Measurements from ENCODE around the gene WDFY1.

The WDFY1 gene

GRCh38 chr2:223930103-223930976 lies 14.8 kb downstream of the WDFY1 start:
- peak; percentile 81 for DNase-seq

DNA sequence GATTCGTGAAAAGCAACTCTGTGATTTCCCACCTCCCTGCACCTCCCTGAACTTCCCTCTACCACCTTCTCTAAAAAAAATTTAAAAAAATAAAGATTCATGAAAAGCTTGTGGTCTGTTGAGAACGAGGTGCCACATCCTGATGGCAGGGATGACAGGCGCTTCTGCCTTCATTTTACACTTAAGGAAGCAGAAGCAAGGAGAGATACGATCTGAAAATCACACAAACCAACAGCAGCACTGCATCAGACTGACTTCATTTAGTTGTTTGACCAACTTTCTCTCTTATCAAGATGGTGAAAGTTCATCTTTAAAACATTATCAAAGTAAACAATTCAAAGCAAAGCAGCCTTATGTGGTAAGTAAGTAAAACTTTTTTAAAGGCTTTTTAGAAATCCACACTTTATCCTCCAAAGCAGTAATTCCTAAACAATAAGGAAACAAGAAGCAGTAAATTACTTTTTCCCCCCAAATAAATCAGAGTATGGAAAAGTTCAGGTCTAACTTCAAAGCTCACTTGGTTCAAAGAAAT lies 15.5 kb downstream of the WDFY1 start:
- peak; percentile 70 for DNase-seq

GRCh38 chr2:223928113-223929006 lies 16.8 kb downstream of the WDFY1 start:
- DNase-seq, result no peak

- DNase-seq, result no peak
These were observed 20.0 kb downstream of the WDFY1 start for GRCh38 chr2:223925106-223925505.

GRCh38 chr2:223923976-223924375 lies 21.2 kb downstream of the WDFY1 start:
- no peak for DNase-seq

DNA sequence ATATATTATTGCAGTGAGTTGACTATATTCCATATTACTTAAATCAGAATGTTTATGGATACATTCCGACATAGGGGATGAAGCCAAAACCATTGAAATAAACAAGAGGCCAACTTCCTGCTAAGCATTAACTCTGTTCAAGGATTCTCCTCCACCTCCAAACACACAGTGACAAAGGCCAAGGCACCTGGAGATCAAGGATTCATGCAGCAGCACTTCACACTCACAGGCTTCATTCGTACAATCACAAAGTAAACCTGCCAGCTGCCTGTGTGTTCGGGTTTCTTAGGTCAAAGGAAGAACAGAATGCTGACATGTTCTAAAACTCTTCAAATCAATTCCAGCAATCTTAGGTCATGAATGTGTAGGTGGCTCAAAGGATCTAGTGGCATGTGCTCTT lies 22.8 kb downstream of the WDFY1 start:
- no peak for DNase-seq

DNA sequence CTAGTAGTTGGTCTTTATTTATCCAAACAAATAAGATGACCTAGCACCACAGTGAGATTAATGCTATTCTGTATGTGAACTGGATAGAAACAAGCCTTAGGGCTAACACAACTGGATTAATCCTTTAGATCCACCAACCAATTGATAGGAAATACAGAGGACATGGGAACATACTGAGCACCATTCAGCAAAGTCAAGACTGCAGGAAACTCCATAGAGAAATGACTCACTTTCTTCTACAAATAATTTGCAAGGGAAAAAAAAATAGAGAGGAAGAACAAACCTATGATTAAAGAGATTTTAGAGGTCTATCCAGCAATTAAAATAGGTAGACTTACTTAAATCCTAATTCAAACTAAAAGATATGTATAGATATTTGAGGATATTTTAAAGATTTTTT lies 23.9 kb downstream of the WDFY1 start:
- no peak for DNase-seq

DNA sequence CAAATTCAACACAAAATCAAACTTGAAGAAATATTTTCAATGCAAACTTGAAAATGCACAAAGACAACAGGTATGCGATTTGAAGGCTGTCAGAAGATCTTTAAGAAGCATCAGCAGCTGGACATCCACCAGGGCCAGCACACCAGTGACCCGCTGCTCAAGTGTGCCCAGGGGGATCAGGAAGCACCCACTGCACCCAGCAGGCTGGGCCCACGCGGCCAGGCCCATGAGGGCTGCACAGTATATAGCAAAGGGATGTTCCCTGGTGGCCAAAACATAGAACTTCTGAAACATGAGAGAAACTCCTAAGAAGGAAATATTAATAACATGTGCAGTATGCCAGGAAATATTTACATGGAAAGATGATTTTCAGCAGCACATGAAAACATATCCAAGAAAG lies 25.0 kb downstream of the WDFY1 start:
- DNase-seq, result no peak

DNA sequence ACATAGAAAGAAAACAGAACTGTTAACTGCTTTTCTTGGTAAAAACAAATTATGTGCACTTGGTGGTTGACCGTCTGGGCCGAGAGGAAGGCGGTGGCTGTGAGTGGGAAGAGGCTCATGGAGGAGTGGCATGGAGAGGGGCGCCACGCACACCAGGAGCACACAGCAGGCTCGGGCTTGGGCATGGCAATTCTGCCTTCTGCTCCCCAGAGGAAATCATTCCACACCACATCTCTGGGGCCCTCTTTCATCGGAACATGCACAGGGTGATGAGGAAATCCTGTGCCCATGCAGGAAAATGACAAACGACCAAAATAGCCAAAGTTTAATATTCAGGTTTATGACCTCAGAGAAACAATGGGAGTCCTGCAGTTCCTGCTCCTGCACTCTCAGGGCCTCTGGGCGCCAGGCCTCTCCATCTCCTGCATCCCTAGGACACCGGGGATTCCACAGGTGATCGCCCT lies 26.4 kb downstream of the WDFY1 start:
- no peak for DNase-seq

- no peak for DNase-seq
These were observed 28.8 kb downstream of the WDFY1 start for GRCh38 chr2:223916181-223916920.

DNA sequence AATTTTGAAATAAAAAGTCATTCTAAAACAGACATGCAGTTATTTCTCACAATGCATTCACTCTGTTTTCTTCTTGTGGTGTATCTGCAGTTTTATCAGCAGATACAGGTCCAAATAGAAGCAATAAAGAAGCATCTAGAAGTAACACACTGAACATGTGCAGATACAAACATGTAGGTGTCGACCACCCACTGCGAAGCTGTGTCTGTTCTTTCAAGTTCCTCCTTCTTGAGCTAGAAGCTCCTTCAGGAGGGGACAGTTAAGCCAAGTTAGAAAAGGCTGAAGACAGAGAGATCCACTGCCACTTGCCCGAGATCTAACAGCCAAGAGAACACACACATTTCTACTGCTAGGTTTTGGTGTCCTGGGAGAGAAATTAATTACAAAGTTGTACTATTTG lies 30.1 kb downstream of the WDFY1 start:
- no peak for DNase-seq

GRCh38 chr2:223914324-223914723 lies 30.8 kb downstream of the WDFY1 start:
- no peak for DNase-seq

DNA sequence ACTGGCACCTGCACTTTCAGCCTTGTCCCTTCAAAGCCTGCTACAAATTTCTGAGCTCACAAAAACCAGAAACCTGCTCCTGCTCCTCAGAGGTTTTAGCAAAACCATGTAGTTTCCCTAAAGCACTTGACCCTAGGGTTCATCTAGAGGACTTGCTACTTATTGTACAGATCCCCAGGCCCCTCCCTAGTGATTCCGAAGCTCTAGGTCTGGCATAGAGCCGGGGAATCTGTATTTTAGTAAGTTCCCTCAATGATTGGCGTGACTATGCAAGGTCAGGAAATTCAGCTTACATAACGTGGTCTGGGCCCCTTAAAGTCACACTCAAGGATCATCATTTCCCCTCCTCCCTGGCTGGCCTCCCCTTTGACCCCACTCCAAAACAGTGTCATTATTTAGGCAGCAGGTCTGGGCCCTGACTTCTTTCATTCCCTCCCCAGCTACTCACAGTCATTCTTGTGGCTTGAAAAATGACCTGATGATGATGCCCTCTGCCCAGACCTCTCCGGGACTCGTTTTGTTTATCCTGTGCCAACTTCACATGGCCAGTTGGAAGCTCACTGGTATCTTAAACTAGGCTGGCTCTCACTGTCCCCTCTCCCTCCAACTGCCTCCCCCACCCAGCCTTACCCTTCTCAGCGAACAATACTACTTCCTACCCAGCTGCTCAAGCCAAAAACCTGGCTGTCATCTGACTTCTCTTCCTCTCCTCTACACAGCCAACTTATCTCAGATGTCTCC lies 36.0 kb downstream of the WDFY1 start:
- DNase-seq, result no peak

DNA sequence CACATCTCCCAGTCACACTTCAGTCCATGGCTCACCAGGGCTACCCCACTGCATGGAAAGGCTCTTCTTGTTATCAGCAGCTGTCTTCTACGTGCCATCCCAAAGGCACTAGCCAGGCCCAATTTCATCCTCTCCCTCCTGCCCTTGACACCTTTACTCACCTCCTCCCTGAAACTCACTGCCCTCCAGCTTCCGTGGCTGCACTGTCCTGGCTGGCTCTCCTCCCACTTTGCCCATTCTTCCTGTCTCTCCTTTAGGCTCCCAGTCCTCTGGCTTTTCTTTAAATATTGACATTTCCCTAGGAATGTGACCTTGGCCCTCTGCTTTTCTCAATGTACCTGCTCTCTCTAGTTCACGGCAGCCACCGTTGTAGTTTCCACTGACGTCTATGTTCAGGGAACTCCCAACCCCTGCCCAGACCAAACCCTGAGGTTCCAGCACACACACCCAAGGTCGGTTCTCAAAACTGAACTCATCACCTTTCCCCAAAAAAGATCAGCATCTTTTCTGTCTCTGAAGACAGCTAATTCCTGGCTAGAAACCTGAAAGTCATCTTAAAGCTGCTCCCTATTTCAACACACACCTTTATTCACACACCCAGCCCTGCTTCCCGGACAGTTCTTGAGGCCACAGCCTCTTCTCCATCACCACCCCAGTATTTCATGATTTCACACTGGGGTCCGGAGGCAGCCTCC lies 36.7 kb downstream of the WDFY1 start:
- DNase-seq, result no peak

DNA sequence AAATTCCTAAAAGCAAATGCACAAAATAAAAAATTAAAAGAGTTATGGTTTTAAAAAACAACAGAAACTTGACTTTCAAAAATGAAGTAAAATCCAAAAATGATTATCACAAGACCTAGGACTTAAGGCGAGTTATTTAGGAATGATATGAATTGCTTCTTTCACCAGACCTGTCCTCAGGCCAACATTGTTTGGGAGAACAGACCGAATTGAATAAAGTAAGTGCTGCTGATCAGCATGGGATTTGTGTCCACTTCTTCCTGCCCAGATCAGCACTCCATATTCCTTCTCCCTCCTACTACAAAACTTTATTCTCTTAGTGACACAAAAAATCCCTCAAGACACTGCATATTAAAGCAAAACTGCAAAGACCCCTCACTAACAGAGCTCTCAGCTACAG lies 39.1 kb downstream of the WDFY1 start:
- no peak for DNase-seq

GRCh38 chr2:223901854-223902253 lies 43.3 kb downstream of the WDFY1 start:
- DNase-seq, result no peak

GRCh38 chr2:223901311-223901710 lies 43.8 kb downstream of the WDFY1 start:
- DNase-seq, result no peak

DNA sequence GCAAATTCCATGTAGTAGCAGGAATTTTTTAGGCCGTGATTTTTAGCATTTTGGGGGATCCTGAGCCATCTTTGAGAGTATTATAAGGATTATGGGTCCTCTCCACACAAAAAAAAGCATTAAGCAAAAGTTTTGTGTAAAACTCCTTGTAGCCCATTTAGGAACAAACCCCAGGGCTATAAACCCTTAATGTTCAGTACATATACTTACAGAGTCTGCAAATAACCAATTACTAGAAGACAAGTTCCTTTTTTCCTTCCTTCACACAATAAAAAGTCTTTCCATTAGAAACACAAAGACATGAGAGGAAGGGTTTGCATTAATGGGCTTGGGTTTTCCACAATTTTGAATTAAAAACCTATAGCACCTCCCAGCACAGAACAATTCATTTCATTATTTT lies 44.6 kb downstream of the WDFY1 start:
- no peak for DNase-seq

DNA sequence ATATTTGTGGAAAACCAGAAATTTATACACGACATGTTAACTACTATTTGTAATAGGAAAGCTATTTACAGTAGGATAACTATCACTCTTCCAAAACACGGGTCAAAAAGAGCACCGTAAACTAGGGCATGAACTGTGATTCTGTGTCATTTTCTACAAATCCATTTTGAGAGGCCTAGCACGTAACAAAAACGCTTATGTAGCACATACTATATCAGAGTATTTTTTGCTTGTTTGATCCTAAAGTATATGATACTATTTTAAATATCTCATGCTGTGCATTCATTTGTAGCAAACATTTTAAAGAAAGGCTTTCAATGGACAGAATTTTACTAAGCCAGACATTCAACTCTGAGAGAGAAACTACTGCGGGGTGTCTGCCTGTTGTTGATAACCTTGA lies 45.1 kb downstream of the WDFY1 start:
- no peak for DNase-seq

DNA sequence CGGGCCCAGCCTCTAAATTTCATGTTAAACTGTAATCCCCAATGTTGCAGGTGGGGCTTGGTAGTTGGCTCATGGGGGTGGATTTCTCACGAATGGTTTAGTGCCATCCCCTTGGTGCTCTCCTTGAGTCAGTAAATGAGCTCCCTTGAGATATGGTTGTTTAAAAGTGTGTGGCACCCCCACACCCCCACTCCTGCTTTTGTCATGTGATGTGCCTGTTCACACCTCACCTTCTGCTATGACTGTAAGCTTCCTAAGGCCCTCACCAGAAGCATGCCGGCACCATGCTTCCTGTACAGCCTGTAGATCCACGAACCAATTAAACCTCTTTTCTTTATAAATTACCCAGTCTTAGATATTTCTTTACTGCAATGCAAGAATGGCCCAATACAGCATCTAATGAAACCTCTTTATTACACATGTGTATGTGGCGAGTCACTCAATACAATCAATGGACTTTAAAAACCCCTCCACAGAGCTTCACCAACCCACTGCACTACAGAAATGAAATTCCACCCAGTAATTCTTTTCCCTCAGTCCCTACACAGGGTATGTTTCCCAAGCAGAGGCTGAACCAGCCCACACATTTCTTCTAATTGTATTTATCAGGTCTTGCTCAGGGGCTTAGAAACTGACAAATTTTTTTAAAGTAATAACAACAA lies 47.3 kb downstream of the WDFY1 start:
- DNase-seq, result no peak

DNA sequence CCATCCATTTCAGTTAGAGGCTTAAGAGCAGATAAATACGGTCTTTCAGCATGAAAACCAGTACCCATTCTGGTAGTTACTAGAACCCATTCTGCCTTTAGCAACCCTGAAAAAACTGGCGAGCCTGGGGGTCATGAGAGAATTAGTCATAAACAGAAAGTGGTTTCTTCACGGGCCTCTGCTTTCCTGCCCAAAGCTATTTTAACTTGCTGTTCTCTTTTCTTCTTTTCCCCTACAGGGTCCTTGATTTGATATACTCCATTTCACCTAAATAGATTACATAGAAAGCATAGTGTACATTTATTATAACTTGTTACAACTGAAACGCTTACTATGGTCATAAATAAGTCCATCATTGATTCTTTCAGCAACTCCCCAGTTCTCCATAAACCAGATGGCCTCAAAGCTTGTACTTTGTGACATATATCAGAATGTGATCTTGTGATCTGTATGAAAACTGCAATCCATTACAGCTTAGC lies 48.3 kb downstream of the WDFY1 start:
- no peak for DNase-seq

All from GF-D8 (cell line).